ENCODE results near the gene DCUN1D1. TPM values are rescaled to one million over a fixed set of nuclear protein-coding genes. Genes with fewer than 3 reads are reported as not detected.

DCUN1D1 gene
- total RNA-seq, 4 donors from 2014 or later = 20.5 to 31.4 (median 27.4) TPM

DNA sequence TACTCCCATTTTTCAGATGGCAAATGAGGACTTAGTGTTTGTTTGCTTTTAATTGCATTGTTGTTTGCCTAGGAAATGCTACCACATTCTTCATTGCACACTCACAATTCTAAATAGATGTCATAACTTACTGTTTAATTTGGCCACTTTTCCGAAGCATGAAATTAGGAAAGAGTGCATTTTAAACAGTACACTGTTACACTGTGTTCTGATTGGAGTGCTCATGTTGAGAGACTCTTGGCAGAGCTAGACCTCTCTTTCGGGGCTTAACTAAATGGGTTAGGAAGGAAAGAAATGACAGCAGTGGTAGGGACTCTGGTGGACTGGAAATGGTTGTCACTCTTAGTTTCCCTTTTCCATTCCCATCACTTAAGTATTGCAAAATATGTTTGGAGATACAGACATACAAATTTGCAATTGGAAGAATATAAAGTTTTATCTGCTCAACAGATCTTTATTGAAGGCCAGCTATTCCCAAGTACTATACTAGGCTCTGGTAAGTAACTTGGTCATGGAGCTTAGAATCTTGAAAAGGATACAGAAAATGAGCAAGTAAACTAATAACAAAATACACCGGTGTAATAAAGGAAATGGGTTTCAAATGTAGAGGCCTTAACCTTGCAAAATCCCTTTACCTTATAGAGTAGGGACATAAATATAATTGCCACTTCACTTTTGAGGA is 90.2 kb downstream of the DCUN1D1 start:
- intact Hi-C loops (cut with DNase I; ENCODE audit: low total_unique reads) (no loop called here), in situ Hi-C loops (cut with MboI; ENCODE audit: low pct_ligation_motif_present in 1 of 4, low pct_unique_long_range_greater_than_20kb in 1 of 4, low sequenced_read_pairs in 3 of 4) (no loop called here)
- TF ChIP-seq, protein P1, sequence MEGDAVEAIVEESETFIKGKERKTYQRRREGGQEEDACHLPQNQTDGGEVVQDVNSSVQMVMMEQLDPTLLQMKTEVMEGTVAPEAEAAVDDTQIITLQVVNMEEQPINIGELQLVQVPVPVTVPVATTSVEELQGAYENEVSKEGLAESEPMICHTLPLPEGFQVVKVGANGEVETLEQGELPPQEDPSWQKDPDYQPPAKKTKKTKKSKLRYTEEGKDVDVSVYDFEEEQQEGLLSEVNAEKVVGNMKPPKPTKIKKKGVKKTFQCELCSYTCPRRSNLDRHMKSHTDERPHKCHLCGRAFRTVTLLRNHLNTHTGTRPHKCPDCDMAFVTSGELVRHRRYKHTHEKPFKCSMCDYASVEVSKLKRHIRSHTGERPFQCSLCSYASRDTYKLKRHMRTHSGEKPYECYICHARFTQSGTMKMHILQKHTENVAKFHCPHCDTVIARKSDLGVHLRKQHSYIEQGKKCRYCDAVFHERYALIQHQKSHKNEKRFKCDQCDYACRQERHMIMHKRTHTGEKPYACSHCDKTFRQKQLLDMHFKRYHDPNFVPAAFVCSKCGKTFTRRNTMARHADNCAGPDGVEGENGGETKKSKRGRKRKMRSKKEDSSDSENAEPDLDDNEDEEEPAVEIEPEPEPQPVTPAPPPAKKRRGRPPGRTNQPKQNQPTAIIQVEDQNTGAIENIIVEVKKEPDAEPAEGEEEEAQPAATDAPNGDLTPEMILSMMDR (IDR thresholded peaks at IDR 0.05) = no peak
- Histone ChIP-seq H3K4me3 (no peak overlapping the region), H3K36me3 (peaks cover 0 to 46% (median 19%) of the 10 kb centered on the region in 4 donors), H3K4me1 (no peaks in the 10 kb centered on the region), H3K9me3 (no peaks in the 10 kb centered on the region), H3K27ac (no peak overlapping the region), H3K27me3 (no peaks in the 10 kb centered on the region)
- DNase-seq = no peak
- WGBS, 2 donors (ENCODE audit: low coverage in 1 of 2) = 84 to 90% methylated on average over 2 to 3 of the region's 3 CpGs

Other genes with a start within 250 kb of the DCUN1D1 start
- gene ATP11B, start 187.0 kb downstream of the DCUN1D1 start, total RNA-seq = 100 to 1,000 TPM; 117 to 219 (median 134) TPM
- gene MCCC1, start 119.0 kb upstream of the DCUN1D1 start, total RNA-seq = 10 to 100 TPM in 3 of 4 donors, 1 to 10 TPM in 1; 1.5 to 64.3 (median 19.9) TPM
- 1 to 10 TPM in 1 of 4 donors, not detected in 3; 1.1 TPM for gene LAMP3, start 182.2 kb upstream of the DCUN1D1 start, total RNA-seq